IMR-90 (cell line): ENCODE results near the gene CAV3. TPM values are rescaled to one million over a fixed set of nuclear protein-coding genes. Genes with fewer than 3 reads are reported as not detected.

Source experiments
- ATAC-seq: fragments of 200-7000 bp; cut with Tn5 transposase; 2 replicates; pipeline ENCODE4 v1.9.1; 2020; ENCODE audit warnings: low read depth, mild to moderate bottlenecking, moderate library complexity
- BruUV-seq: library from RNA; stranded (reverse); fragments of 400-500 nt; replicated peaks from 2 replicates; lab custom pipeline; 2021; lab: Mats Ljungman, UMichigan
- CTCF ChIA-PET: fragments of 300-600 bp; formaldehyde crosslinking; extraction: SDS; loops from one replicate; lab custom pipeline; 2021; ENCODE audit warnings: antibody characterized with exemption; lab: Yijun Ruan, JAX
- POLR2A ChIA-PET: fragments of 300-600 bp; sonication (Branson Sonifier 250); formaldehyde crosslinking; loops from one replicate; lab custom pipeline; 2022; ENCODE audit warnings: antibody characterized with exemption; ENCODE audit not compliant: unreplicated experiment; lab: Charles Lee
- DNase-seq: peaks from one replicate; pipeline ENCODE4 v3.0.0; 2013
- H2AFZ ChIP-seq: replicated peaks from 2 replicates; pipeline ENCODE3; 2013; ENCODE audit warnings: low read length, mild to moderate bottlenecking; ENCODE audit not compliant: poor library complexity
- H2AK5ac ChIP-seq: 2 replicates; pipeline ENCODE4 v1.6.1; 2013; ENCODE audit warnings: low read depth, low read length, inconsistent platforms
- H2AK9ac ChIP-seq: replicated peaks from 2 replicates; pipeline ENCODE3; 2013; ENCODE audit warnings: mild to moderate bottlenecking, low read depth, low read length, moderate library complexity; ENCODE audit not compliant: poor library complexity
- H2BK120ac ChIP-seq: 2 replicates; pipeline ENCODE4 v1.6.1; 2013; ENCODE audit warnings: low read depth, low read length, inconsistent platforms
- H2BK15ac ChIP-seq: 3 replicates; pipeline ENCODE4 v1.6.1; 2013; ENCODE audit warnings: low read depth, low read length, inconsistent platforms
- H2BK20ac ChIP-seq: 2 replicates; pipeline ENCODE4 v1.6.1; 2013; ENCODE audit warnings: low read depth, mild to moderate bottlenecking, inconsistent platforms, low read length, moderate library complexity
- H2BK5ac ChIP-seq: 2 replicates; pipeline ENCODE4 v1.6.1; 2013; ENCODE audit warnings: mild to moderate bottlenecking, low read depth, low read length, inconsistent platforms; ENCODE audit not compliant: poor library complexity, severe bottlenecking
- H3K14ac ChIP-seq: replicated peaks from 2 replicates; pipeline ENCODE4 v1.6.1; 2013; ENCODE audit warnings: low read depth, low read length, inconsistent platforms
- H3K18ac ChIP-seq: 2 replicates; pipeline ENCODE4 v1.6.1; 2013; ENCODE audit warnings: low read depth, low read length, control low read depth
- H3K23ac ChIP-seq: 2 replicates; pipeline ENCODE4 v1.6.1; 2013; ENCODE audit warnings: low read depth, low read length, inconsistent platforms
- H3K27ac ChIP-seq: 2 replicates; pipeline ENCODE4 v1.5.1; 2013; ENCODE audit warnings: mild to moderate bottlenecking, control low read depth, low read length; ENCODE audit not compliant: insufficient read depth
- H3K27me3 ChIP-seq: 2 replicates; pipeline ENCODE4 v1.6.1; 2013; ENCODE audit warnings: low read length; ENCODE audit not compliant: control insufficient read depth, insufficient read depth
- H3K36me3 ChIP-seq: 2 replicates; pipeline ENCODE4 v1.6.1; 2013; ENCODE audit warnings: low read length, mixed read lengths; ENCODE audit not compliant: control insufficient read depth, insufficient read depth
- H3K4ac ChIP-seq: 2 replicates; pipeline ENCODE4 v1.6.1; 2013; ENCODE audit warnings: low read depth, low read length, inconsistent platforms
- H3K4me1 ChIP-seq: 2 replicates; pipeline ENCODE4 v1.6.1; 2013; ENCODE audit warnings: low read length, mixed read lengths; ENCODE audit not compliant: control insufficient read depth, insufficient read depth
- H3K4me2 ChIP-seq: 2 replicates; pipeline ENCODE4 v1.6.1; 2013; ENCODE audit warnings: low read depth, mild to moderate bottlenecking, control low read depth, low read length, moderate library complexity
- H3K4me3 ChIP-seq: 2 replicates; pipeline ENCODE4 v1.5.1; 2013; ENCODE audit warnings: low read depth, mild to moderate bottlenecking, control low read depth, low read length, moderate library complexity; ENCODE audit not compliant: insufficient read depth
- H3K56ac ChIP-seq: 2 replicates; pipeline ENCODE4 v1.6.1; 2013; ENCODE audit warnings: low read length, inconsistent platforms; ENCODE audit not compliant: insufficient read depth; ENCODE audit errors: extremely low read depth
- H3K79me1 ChIP-seq, 2 experiments: 2 replicates each; pipeline ENCODE4 v1.6.1; 2013; ENCODE audit warnings: low read length in 2 of 2, inconsistent platforms in 1 of 2, low read depth in 1 of 2
- H3K9ac ChIP-seq: 2 replicates; pipeline ENCODE4 v1.6.1; 2013; ENCODE audit warnings: low read depth, low read length, control low read depth
- H3K9me1 ChIP-seq: 2 replicates; pipeline ENCODE4 v1.6.1; 2013; ENCODE audit warnings: low read length, inconsistent platforms; ENCODE audit not compliant: insufficient read depth
- H3K9me3 ChIP-seq: 2 replicates; pipeline ENCODE4 v1.6.1; 2013; ENCODE audit warnings: low read length; ENCODE audit not compliant: control insufficient read depth, insufficient read depth
- H4K20me1 ChIP-seq: 2 replicates; pipeline ENCODE4 v1.6.1; 2013; ENCODE audit warnings: low read length, inconsistent platforms; ENCODE audit not compliant: insufficient read depth
- H4K5ac ChIP-seq: 2 replicates; pipeline ENCODE4 v1.6.1; 2013; ENCODE audit warnings: mild to moderate bottlenecking, low read depth, low read length, control low read depth
- H4K8ac ChIP-seq, 2 experiments: 2 replicates each; pipeline ENCODE4 v1.6.1; 2013; ENCODE audit warnings: low read depth in 2 of 2, low read length in 2 of 2, control low read depth in 1 of 2, inconsistent platforms in 1 of 2
- H4K91ac ChIP-seq: 2 replicates; pipeline ENCODE4 v1.6.1; 2013; ENCODE audit warnings: low read depth, low read length, inconsistent platforms; ENCODE audit not compliant: insufficient read depth
- BHLHE40 ChIP-seq: fragments of 150-350 bp; IDR thresholded peaks from 2 replicates; pipeline ENCODE4 v1.6.1; 2016; ENCODE audit warnings: mild to moderate bottlenecking, low read depth, low read length
- CEBPB ChIP-seq: IDR thresholded peaks from 2 replicates; pipeline ENCODE4 v1.6.1; 2012; ENCODE audit warnings: low read depth, low read length, improper control_type of control experiment
- CTCF ChIP-seq: conservative IDR thresholded peaks from 2 replicates; pipeline ENCODE4 v1.5.1; 2012; ENCODE audit warnings: mild to moderate bottlenecking, low read depth, low read length, improper control_type of control experiment
- MAFK ChIP-seq: IDR thresholded peaks from 2 replicates; pipeline ENCODE4 v1.6.1; 2012; ENCODE audit warnings: low read depth, low read length, improper control_type of control experiment
- NFE2L2 ChIP-seq: fragments of 150-350 bp; IDR thresholded peaks from 2 replicates; pipeline ENCODE4 v1.6.1; 2016; ENCODE audit warnings: low read depth, mild to moderate bottlenecking, low read length
- RAD21 ChIP-seq: IDR thresholded peaks from 2 replicates; pipeline ENCODE4 v1.6.1; 2012; ENCODE audit warnings: low read length, improper control_type of control experiment
- RCOR1 ChIP-seq: IDR thresholded peaks from 2 replicates; pipeline ENCODE4 v1.6.1; 2012; ENCODE audit warnings: mild to moderate bottlenecking, low read length, improper control_type of control experiment; ENCODE audit not compliant: insufficient replicate concordance
- RFX5 ChIP-seq: IDR thresholded peaks from 2 replicates; pipeline ENCODE4 v1.8.0; 2012; ENCODE audit warnings: low read depth, mild to moderate bottlenecking, low read length, moderate library complexity
- USF2 ChIP-seq: fragments of 150-350 bp; IDR thresholded peaks from 2 replicates; pipeline ENCODE4 v1.6.1; 2017; ENCODE audit warnings: mild to moderate bottlenecking, antibody characterized with exemption, low read length, low read depth
- WGBS, 2 experiments: methylation state at CpG; one replicate each; pipeline versions ENCODE4 v1.1.5 to v1.1.7; 2013; ENCODE audit warnings: missing lambda C conversion rate in 2 of 2; ENCODE audit not compliant: insufficient read length in 1 of 2; ENCODE audit errors: extremely low coverage in 2 of 2; 5-methylcytosine and 5-hydroxymethylcytosine counted together
- dilution Hi-C: fragments of 300-500 bp; cut with HindIII; formaldehyde crosslinking; loops from one replicate; pipeline ENCODE4 v1.14.3; 2018; ENCODE audit warnings: low sequenced_read_pairs; ENCODE audit not compliant: unreplicated experiment
- in situ Hi-C: fragments of 300-500 bp; cut with MboI; formaldehyde crosslinking; loops from 3 replicates; pipeline ENCODE4 v1.14.3; 2019; ENCODE audit warnings: low sequenced_read_pairs, inconsistent platforms, mixed read lengths
- intact Hi-C: fragments of 100-400 bp; cut with micrococcal nuclease; formaldehyde crosslinking; loops from 2 replicates; pipeline ENCODE4 v1.10.0; 2022
- polyA plus RNA-seq, 3 experiments: library from polyadenylated mRNA; depleted of rRNA; stranded (reverse); fragments of >200 nt; gene quantifications; 2 replicates each; pipeline ENCODE4 v1.2.3, GENCODE V29; 2012; ENCODE audit warnings: low replicate concordance in 1 of 3
- total RNA-seq: library from RNA; depleted of rRNA; stranded (reverse); fragments of >200 nt; gene quantifications from 2 replicates; pipeline ENCODE4 v1.2.3, GENCODE V29; 2012

Gene CAV3
- total and polyA plus RNA-seq, 2 of the 4 experiments (the other 2 are of a cell fraction): 0.17 to 0.36 TPM

GRCh38 chr3:8775181-8775580 is 41.6 kb downstream of the CAV3 start:
- H2AK5ac ChIP-seq: no peak overlapping the region
- ChIA-PET POLR2A (no interaction called here), CTCF (no interaction called here)
- H4K8ac ChIP-seq: peak overlapping the region in 1 of 2 experiments; percentile 39; a peak in 1 of 4 replicates
- H3K27ac ChIP-seq: no peak overlapping the region
- ATAC-seq: no peak
- H3K79me1 ChIP-seq: no peaks in the 10 kb centered on the region
- H3K4me2 ChIP-seq: no peak overlapping the region
- H2AFZ ChIP-seq: no peak overlapping the region
- BruUV-seq: no TSS peak
- H2AK9ac ChIP-seq: no peak overlapping the region
- no peak overlapping the region for H2BK15ac ChIP-seq
- peak overlapping the region; percentile 19 for H2BK5ac ChIP-seq
- no peak overlapping the region for H3K23ac ChIP-seq
- no peak overlapping the region for H4K5ac ChIP-seq
- no peaks in the 10 kb centered on the region for H3K36me3 ChIP-seq
- H3K4ac ChIP-seq: 0 out of 2 replicates have a peak overlapping the region, but pooled peaks have one; percentile 15
- no peak overlapping the region for H3K9ac ChIP-seq
- dilution Hi-C loops (no loop called here), in situ Hi-C loops (loop anchor here (10.0 to 25.0 kb wide), 2 partner anchors 190 to 537 kb away; partner anchors contain the start of gene RAD18), intact Hi-C loops (no loop called here)
- H3K9me1 ChIP-seq: 0 out of 2 replicates have a peak, but pooled peaks cover 6% of the 10 kb centered on the region
- no peak for DNase-seq
- H3K56ac ChIP-seq: no peak overlapping the region
- H3K18ac ChIP-seq: peak overlapping the region; percentile 27; the same call in 1 of the 2 replicates
- H3K9me3 ChIP-seq: no peaks in the 10 kb centered on the region
- H4K20me1 ChIP-seq: no peaks in the 10 kb centered on the region
- H4K91ac ChIP-seq: no peak overlapping the region
- 90% methylated on average over 2 of the region's 5 CpGs; no CpG with 5 or more reads in 1 of the 2 experiments for WGBS, 2 experiments
- H3K27me3 ChIP-seq: no peaks in the 10 kb centered on the region
- no peak overlapping the region for H3K14ac ChIP-seq
- 0 out of 2 replicates have a peak overlapping the region, but pooled peaks have one; percentile 7 for H2BK120ac ChIP-seq
- peaks cover 4% of the 10 kb centered on the region for H3K4me1 ChIP-seq
- no peak for TF ChIP-seq BHLHE40
- no peak for TF ChIP-seq CEBPB
- TF ChIP-seq RAD21: no peak
- no peak for TF ChIP-seq USF2
- TF ChIP-seq RCOR1: no peak
- TF ChIP-seq RFX5: no peak
- TF ChIP-seq CTCF: no peak
- no peak for TF ChIP-seq MAFK
- TF ChIP-seq NFE2L2: no peak
- no peak overlapping the region for H3K4me3 ChIP-seq
- H2BK20ac ChIP-seq: peak overlapping the region; percentile 57
